K562 (cell line): ENCODE data around the gene WIPF2. TPM values are rescaled to one million over a fixed set of nuclear protein-coding genes. Genes with fewer than 3 reads are reported as not detected.

Experiments used
- ATF2 ChIP-seq: sonication (generic); formaldehyde crosslinking; IDR thresholded peaks from 2 replicates; pipeline ENCODE4 v1.8.1; 2022; ENCODE audit warnings: missing genetic modification reagents
- BMI1 ChIP-seq: fragments of 150-350 bp; IDR thresholded peaks from 2 replicates; pipeline ENCODE4 v1.6.1; 2014; ENCODE audit warnings: low read length
- CBFA2T2 ChIP-seq: fragments of 450-650 bp; conservative IDR thresholded peaks from 2 replicates; pipeline ENCODE4 v1.6.1; 2017; ENCODE audit warnings: mild to moderate bottlenecking
- CHD4 ChIP-seq: fragments of 200-600 bp; sonication (generic); IDR thresholded peaks from 3 replicates; pipeline ENCODE4 v1.6.1; 2012; ENCODE audit warnings: low read depth, mild to moderate bottlenecking, mixed read lengths, low read length, inconsistent platforms; ENCODE audit not compliant: insufficient read depth, insufficient replicate concordance, poor library complexity, severe bottlenecking
- CREB3 ChIP-seq: fragments of 450-650 bp; conservative IDR thresholded peaks from 2 replicates; pipeline ENCODE4 v1.6.1; 2016; ENCODE audit warnings: missing genetic modification characterization, low read depth, mild to moderate bottlenecking, missing compliant biosample characterization, moderate library complexity
- ELF1 ChIP-seq: fragments of 200-800 bp; sonication (Bioruptor generic); IDR thresholded peaks from 2 replicates; pipeline ENCODE4 v1.6.1; 2016; ENCODE audit warnings: missing genetic modification characterization, missing compliant biosample characterization
- ESRRA ChIP-seq: fragments of 450-650 bp; IDR thresholded peaks from 2 replicates; pipeline ENCODE4 v1.6.1; 2014; ENCODE audit warnings: low read depth, mild to moderate bottlenecking, moderate library complexity, borderline replicate concordance
- GABPA ChIP-seq: fragments of 200-800 bp; sonication (Bioruptor generic); conservative IDR thresholded peaks from 2 replicates; pipeline ENCODE4 v1.6.1; 2016; ENCODE audit warnings: low read depth, missing genetic modification characterization, missing compliant biosample characterization
- GTF2A2 ChIP-seq: IDR thresholded peaks from 2 replicates; pipeline ENCODE4 v1.6.1; 2016; ENCODE audit warnings: mild to moderate bottlenecking, missing genetic modification characterization, missing compliant biosample characterization
- L3MBTL2 ChIP-seq: fragments of 450-650 bp; IDR thresholded peaks from 2 replicates; pipeline ENCODE4 v1.6.1; 2016; ENCODE audit warnings: mild to moderate bottlenecking, moderate library complexity
- NFXL1 ChIP-seq: fragments of 450-650 bp; formaldehyde crosslinking; IDR thresholded peaks from 2 replicates; pipeline ENCODE4 v1.4.0; 2021; ENCODE audit warnings: mild to moderate bottlenecking
- NFYB ChIP-seq: IDR thresholded peaks from 2 replicates; pipeline ENCODE4 v1.6.1; 2011; ENCODE audit warnings: mild to moderate bottlenecking, moderate library complexity; ENCODE audit not compliant: insufficient read length; ENCODE audit errors: extremely low read depth
- PKNOX1 ChIP-seq: fragments of 450-650 bp; IDR thresholded peaks from 2 replicates; pipeline ENCODE4 v1.6.1; 2016
- POU5F1 ChIP-seq: fragments of 150-350 bp; IDR thresholded peaks from 2 replicates; pipeline ENCODE4 v1.6.1; 2014; ENCODE audit warnings: borderline replicate concordance, low read length, low read depth, mild to moderate bottlenecking; ENCODE audit not compliant: partially characterized antibody
- SAP30 ChIP-seq: fragments of 200-600 bp; sonication (generic); IDR thresholded peaks from 2 replicates; pipeline ENCODE4 v1.6.1; 2012; ENCODE audit warnings: borderline replicate concordance, low read depth, mild to moderate bottlenecking, moderate library complexity, low read length, control low read depth, inconsistent platforms; ENCODE audit not compliant: insufficient read depth, poor library complexity, severe bottlenecking
- SMARCE1 ChIP-seq: fragments of 450-650 bp; IDR thresholded peaks from 2 replicates; pipeline ENCODE4 v1.7.1; 2016; ENCODE audit warnings: mild to moderate bottlenecking
- TRIM24 ChIP-seq, 2 experiments: fragments of 450-650 bp; IDR thresholded peaks; 2 replicates each; pipeline ENCODE4 v1.6.1; 2016
- YY1 ChIP-seq, 3 experiments: IDR thresholded peaks; 2 replicates each; pipeline ENCODE4 v1.6.1; 2011; ENCODE audit warnings: low read length in 2 of 3, mild to moderate bottlenecking in 2 of 3, moderate library complexity in 2 of 3, borderline replicate concordance in 1 of 3, control low read depth in 1 of 3, low read depth in 1 of 3; ENCODE audit not compliant: insufficient read depth in 3 of 3, insufficient replicate concordance in 2 of 3, control insufficient read depth in 1 of 3, insufficient read length in 1 of 3; ENCODE audit errors: extremely low read depth in 1 of 3
- ZBTB7A ChIP-seq: IDR thresholded peaks from 2 replicates; pipeline ENCODE4 v1.6.1; 2011; ENCODE audit warnings: low read depth, mild to moderate bottlenecking, low read length, moderate library complexity, borderline replicate concordance; ENCODE audit not compliant: control insufficient read depth
- ZNF644 ChIP-seq: fragments of 200-800 bp; sonication (Bioruptor generic); IDR thresholded peaks from 2 replicates; pipeline ENCODE4 v1.6.1; 2016; ENCODE audit warnings: low read depth, missing genetic modification characterization, missing compliant biosample characterization
- ZNF778 ChIP-seq: fragments of 450-650 bp; formaldehyde crosslinking; IDR thresholded peaks from 2 replicates; pipeline ENCODE4 v1.4.0; 2020; ENCODE audit warnings: mild to moderate bottlenecking, moderate library complexity
- polyA plus RNA-seq, 8 experiments: library from polyadenylated mRNA; depleted of rRNA in 4 of 8; stranded (reverse) in 5 of 8; unstranded in 3 of 8; fragments of >200 nt; fragmentation: Nextera tagmentation in 2 of 8; fragmentation: Illumina TruSeq in 1 of 8; extraction: Ambion mirVana in 2 of 8; extraction: Trizol in 1 of 8; gene quantifications; 2 replicates each; pipeline versions ENCODE4 v1.2.1 to v1.2.3, GENCODE V29; 2011 to 2014; ENCODE audit warnings: inconsistent platforms in 1 of 8, missing spikeins in 1 of 8
- total RNA-seq, 7 experiments: library from RNA; depleted of rRNA in 6 of 7; stranded (reverse); fragments of >200 nt in 6 of 7; fragmentation: Illumina TruSeq in 2 of 7; extraction: Trizol in 2 of 7; gene quantifications; 2 replicates each; pipeline versions ENCODE4 v1.2.1 to v1.2.3, GENCODE V29; 2011 to 2021; ENCODE audit warnings: low replicate concordance in 1 of 7

WIPF2 gene
- total and polyA plus RNA-seq, 9 of the 15 experiments (the other 6 are each of a cell fraction or from before 2014, with no cell fraction given): 3.6 to 15.0 (median 5.3) TPM

GRCh38 chr17:40322358-40323315, 103.5 kb downstream of the WIPF2 start (continued):
- TF ChIP-seq CREB3 (no peak), POU5F1 (no peak), ESRRA (0 out of 2 replicates have a peak, but pooled peaks have one; percentile 64), ZBTB7A (peak; percentile 10; the same call in 1 of the 2 replicates), CBFA2T2 (peak; percentile 60; the same call in 1 of the 2 replicates), TRIM24 (IDR thresholded peaks at IDR 0.05) (0 out of 4 replicates have a peak, but pooled peaks of 1 of the 2 experiments have one; percentile 19), SAP30 (peak; percentile 33), GTF2A2 (tag) (no peak), ATF2 (no peak), L3MBTL2 (peak; percentile 25; the same call in 1 of the 2 replicates), PKNOX1 (peak; percentile 97), ZNF644 (tag) (no peak), SMARCE1 (peak; percentile 85), BMI1 (peak; percentile 85), NFYB (no peak), ZNF778 (CRISPR knock-in tag) (no peak), GABPA (tag) (peak; percentile 96), NFXL1 (CRISPR knock-in tag) (no peak), CHD4 (no peak), YY1 (IDR thresholded peaks at IDR 0.05; ENCODE audit: borderline replicate concordance in 1 of 3, control insufficient read depth in 1 of 3, extremely low read depth in 1 of 3, insufficient read depth in 3 of 3, insufficient read length in 1 of 3, insufficient replicate concordance in 2 of 3, low read depth in 1 of 3, low read length in 2 of 3) (peak in 1 of 3 experiments; percentile 62), ELF1 (tag) (peak; percentile 87)
